ENCODE data around the gene GNAO1. TPM values are rescaled to one million over a fixed set of nuclear protein-coding genes. Genes with fewer than 3 reads are reported as not detected.

Gene GNAO1
- total and polyA plus RNA-seq, 2 donors (not counting 1 experiment from before 2014, with no cell fraction given): 0.13 to 5.1 TPM

GRCh38 chr16:56338566-56339318, 147.5 kb downstream of the GNAO1 start:
- no peak for DNase-seq
- Histone ChIP-seq H3K27ac (ENCODE audit: low read length in 2 of 2) (no peak overlapping the region), H3K4me2 (replicated peaks; ENCODE audit: low read depth, low read length, poor library complexity, severe bottlenecking) (no peak overlapping the region), H3K36me3 (replicated peaks in 1 of 2; ENCODE audit: control extremely low read depth in 1 of 2, control insufficient read depth in 1 of 2, extremely low read depth in 1 of 2, insufficient read depth in 2 of 2, low read length in 1 of 2) (no peaks in the 10 kb centered on the region), H3K4me3 (ENCODE audit: control extremely low read depth in 1 of 5, extremely low read depth in 1 of 5, insufficient read depth in 1 of 5, low read depth in 2 of 5, low read length in 4 of 5) (no peak overlapping the region), H3K4me1 (ENCODE audit: control insufficient read depth in 2 of 2, insufficient read depth in 2 of 2, low read length in 2 of 2) (no peaks in the 10 kb centered on the region), H4K20me1 (ENCODE audit: control insufficient read depth, insufficient read depth, low read length, poor library complexity, severe bottlenecking) (no peaks in the 10 kb centered on the region), H3K27me3 (replicated peaks in 1 of 4; ENCODE audit: control extremely low read depth in 1 of 4, control insufficient read depth in 3 of 4, insufficient read depth in 4 of 4, low read length in 3 of 4) (no peaks in the 10 kb centered on the region), H3K9ac (ENCODE audit: low read length) (no peak overlapping the region), H2AFZ (ENCODE audit: insufficient read depth, low read depth, low read length, poor library complexity, severe bottlenecking) (no peak overlapping the region), H3K79me2 (ENCODE audit: control insufficient read depth, insufficient read depth, low read length) (no peaks in the 10 kb centered on the region), H3K9me3 (ENCODE audit: control extremely low read depth in 1 of 3, control insufficient read depth in 2 of 3, insufficient read depth in 1 of 3, low read length in 2 of 3) (no peaks in the 10 kb centered on the region)
- intact Hi-C loops (cut with micrococcal nuclease): no loop called here
- WGBS (ENCODE audit: insufficient coverage): 90% methylated on average over 16 of the region's 17 CpGs
- Mint-ChIP-seq H3K27me3 (no peaks in the 10 kb centered on the region), H3K4me1 (no peaks in the 10 kb centered on the region), H3K27ac (no peak overlapping the region), H3K9me3 (ENCODE audit: insufficient read depth) (no peaks in the 10 kb centered on the region), H3K4me3 (no peak overlapping the region)
- POLR2A ChIA-PET: no interaction called here
- CTCF ChIA-PET: interaction anchor here (0.8 to 1.2 kb wide), 2 partner anchors 18 to 20 kb away, joined by 3 read pairs; no protein-coding TSS in a partner anchor
- no peak for TF ChIP-seq EZH2 (IDR thresholded peaks at IDR 0.05; ENCODE audit: borderline replicate concordance, insufficient read depth, low read depth, low read length, poor library complexity, severe bottlenecking)
- TF ChIP-seq, protein P1, sequence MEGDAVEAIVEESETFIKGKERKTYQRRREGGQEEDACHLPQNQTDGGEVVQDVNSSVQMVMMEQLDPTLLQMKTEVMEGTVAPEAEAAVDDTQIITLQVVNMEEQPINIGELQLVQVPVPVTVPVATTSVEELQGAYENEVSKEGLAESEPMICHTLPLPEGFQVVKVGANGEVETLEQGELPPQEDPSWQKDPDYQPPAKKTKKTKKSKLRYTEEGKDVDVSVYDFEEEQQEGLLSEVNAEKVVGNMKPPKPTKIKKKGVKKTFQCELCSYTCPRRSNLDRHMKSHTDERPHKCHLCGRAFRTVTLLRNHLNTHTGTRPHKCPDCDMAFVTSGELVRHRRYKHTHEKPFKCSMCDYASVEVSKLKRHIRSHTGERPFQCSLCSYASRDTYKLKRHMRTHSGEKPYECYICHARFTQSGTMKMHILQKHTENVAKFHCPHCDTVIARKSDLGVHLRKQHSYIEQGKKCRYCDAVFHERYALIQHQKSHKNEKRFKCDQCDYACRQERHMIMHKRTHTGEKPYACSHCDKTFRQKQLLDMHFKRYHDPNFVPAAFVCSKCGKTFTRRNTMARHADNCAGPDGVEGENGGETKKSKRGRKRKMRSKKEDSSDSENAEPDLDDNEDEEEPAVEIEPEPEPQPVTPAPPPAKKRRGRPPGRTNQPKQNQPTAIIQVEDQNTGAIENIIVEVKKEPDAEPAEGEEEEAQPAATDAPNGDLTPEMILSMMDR (IDR thresholded peaks at IDR 0.05): no peak
- ATAC-seq (ENCODE audit: low read depth): no peak

DNA sequence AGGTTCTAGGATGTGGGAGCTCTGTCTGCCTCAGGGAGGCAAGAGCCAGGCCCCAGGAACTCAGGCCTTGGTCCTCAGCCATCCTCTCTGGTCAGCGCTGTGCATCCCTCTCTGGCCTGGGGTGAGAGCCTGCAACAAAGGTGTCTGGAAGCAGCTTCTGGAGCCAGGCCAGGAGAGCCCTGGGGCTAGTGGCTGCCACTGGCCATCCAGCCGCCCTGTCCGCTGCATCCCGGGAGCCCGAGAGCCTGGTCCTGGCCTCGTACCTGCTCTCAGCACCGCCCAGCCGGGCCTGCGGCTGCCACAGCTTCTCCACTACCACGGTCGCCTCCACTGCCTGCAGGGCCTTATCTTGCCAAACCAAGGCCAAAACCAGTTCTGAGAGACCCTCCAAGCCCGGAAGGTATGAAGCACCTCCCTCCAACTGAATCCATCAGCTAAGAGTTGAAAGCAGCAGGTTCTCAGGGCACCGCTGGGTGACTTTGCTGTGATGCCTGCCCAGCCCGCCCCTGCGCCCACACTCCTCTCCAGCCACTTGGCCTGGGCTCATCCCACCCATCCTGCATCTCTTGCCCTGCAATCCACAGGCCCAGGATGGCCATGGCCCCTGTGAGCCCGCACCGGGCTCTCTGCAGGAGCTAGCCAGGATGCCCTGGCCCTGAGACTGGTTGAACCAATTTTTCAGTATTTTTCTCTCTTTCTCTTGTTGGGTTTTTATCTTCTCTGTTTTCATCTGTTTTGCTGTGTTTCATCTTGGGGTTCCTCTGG, 148.3 kb downstream of the GNAO1 start:
- intact Hi-C loops (cut with micrococcal nuclease): no loop called here
- Histone ChIP-seq H3K4me1 (ENCODE audit: control insufficient read depth in 2 of 2, insufficient read depth in 2 of 2, low read length in 2 of 2) (no peaks in the 10 kb centered on the region), H3K4me2 (replicated peaks; ENCODE audit: low read depth, low read length, poor library complexity, severe bottlenecking) (no peak overlapping the region), H4K20me1 (ENCODE audit: control insufficient read depth, insufficient read depth, low read length, poor library complexity, severe bottlenecking) (no peaks in the 10 kb centered on the region), H3K9ac (ENCODE audit: low read length) (no peak overlapping the region), H2AFZ (ENCODE audit: insufficient read depth, low read depth, low read length, poor library complexity, severe bottlenecking) (no peak overlapping the region), H3K9me3 (ENCODE audit: control extremely low read depth in 1 of 3, control insufficient read depth in 2 of 3, insufficient read depth in 1 of 3, low read length in 2 of 3) (no peaks in the 10 kb centered on the region), H3K4me3 (ENCODE audit: control extremely low read depth in 1 of 5, extremely low read depth in 1 of 5, insufficient read depth in 1 of 5, low read depth in 2 of 5, low read length in 4 of 5) (no peak overlapping the region), H3K36me3 (replicated peaks in 1 of 2; ENCODE audit: control extremely low read depth in 1 of 2, control insufficient read depth in 1 of 2, extremely low read depth in 1 of 2, insufficient read depth in 2 of 2, low read length in 1 of 2) (no peaks in the 10 kb centered on the region), H3K27me3 (replicated peaks in 1 of 4; ENCODE audit: control extremely low read depth in 1 of 4, control insufficient read depth in 3 of 4, insufficient read depth in 4 of 4, low read length in 3 of 4) (no peaks in the 10 kb centered on the region), H3K79me2 (ENCODE audit: control insufficient read depth, insufficient read depth, low read length) (no peaks in the 10 kb centered on the region), H3K27ac (ENCODE audit: low read length in 2 of 2) (no peak overlapping the region)
- TF ChIP-seq, protein P1 (IDR thresholded peaks at IDR 0.05): no peak
- no peak for TF ChIP-seq EZH2 (IDR thresholded peaks at IDR 0.05; ENCODE audit: borderline replicate concordance, insufficient read depth, low read depth, low read length, poor library complexity, severe bottlenecking)
- WGBS (ENCODE audit: insufficient coverage): 94% methylated on average over 17 of the region's 17 CpGs
- Mint-ChIP-seq H3K27me3 (no peaks in the 10 kb centered on the region), H3K9me3 (ENCODE audit: insufficient read depth) (no peaks in the 10 kb centered on the region), H3K4me1 (no peaks in the 10 kb centered on the region), H3K4me3 (no peak overlapping the region), H3K27ac (no peak overlapping the region)
- no peak for ATAC-seq (ENCODE audit: low read depth)
- ChIA-PET POLR2A (no interaction called here), CTCF (interaction anchor here (1.2 kb wide), 1 partner anchor 17 kb away, joined by 3 read pairs; no protein-coding TSS in a partner anchor)
- DNase-seq: no peak

Measured in B cell (primary cell).